Tibial nerve (tissue), 4 donors: Measurements from ENCODE around the gene ADAP1. TPM values are rescaled to one million over a fixed set of nuclear protein-coding genes. Genes with fewer than 3 reads are reported as not detected.

Experiments
- DNase-seq, 2 donors: peaks; one replicate each; pipeline ENCODE4 v3.0.0-alpha.2; 2019; ENCODE audit warnings: low spot score in 2 of 2
- H3K27ac ChIP-seq, 4 donors: fragments of 200-600 bp; sonication (generic) in 3 of 4; one replicate each; pipeline ENCODE4 v1.5.1; 2017 to 2019; ENCODE audit warnings: mild to moderate bottlenecking in 1 of 4
- H3K27me3 ChIP-seq, 2 donors: fragments of 200-600 bp; sonication (generic) in 1 of 2; one replicate each; pipeline versions ENCODE4 v1.5.1 to v1.6.0; 2017 to 2019
- H3K36me3 ChIP-seq, 3 donors: fragments of 200-600 bp; sonication (generic); one replicate each; pipeline ENCODE4 v1.5.1; 2018 to 2019
- H3K4me1 ChIP-seq, 4 donors: fragments of 200-600 bp; sonication (generic) in 3 of 4; one replicate each; pipeline ENCODE4 v1.5.1; 2017 to 2019
- H3K4me3 ChIP-seq, 4 donors: fragments of 200-600 bp; sonication (generic) in 3 of 4; one replicate each; pipeline ENCODE4 v1.5.1; 2017 to 2019; ENCODE audit warnings: mild to moderate bottlenecking in 1 of 4, moderate library complexity in 1 of 4
- H3K9me3 ChIP-seq, 4 donors: fragments of 200-600 bp; sonication (generic) in 3 of 4; one replicate each; pipeline ENCODE4 v1.5.1; 2017 to 2019
- CTCF ChIP-seq, 5 experiments: fragments of 200-600 bp in 3 of 5; fragments of 450-650 bp in 2 of 5; sonication (generic) in 3 of 5; IDR thresholded peaks; one replicate each; pipeline ENCODE4 v1.5.1; 2016 to 2019; ENCODE audit warnings: antibody characterized with exemption in 5 of 5, mild to moderate bottlenecking in 3 of 5, moderate library complexity in 2 of 5
- EP300 ChIP-seq, 2 donors: sonication (generic); formaldehyde crosslinking; IDR thresholded peaks; one replicate each; pipeline ENCODE4 v1.6.1; 2017; ENCODE audit warnings: antibody characterized with exemption in 2 of 2, mild to moderate bottlenecking in 1 of 2
- POLR2A ChIP-seq, 2 donors: fragments of 450-650 bp; IDR thresholded peaks; one replicate each; pipeline ENCODE4 v1.6.1; 2017; ENCODE audit warnings: antibody characterized with exemption in 2 of 2, mild to moderate bottlenecking in 2 of 2, moderate library complexity in 2 of 2
- WGBS, 2 donors: methylation state at CpG; one replicate each; pipeline ENCODE4 v1.1.5; 2018; 5-methylcytosine and 5-hydroxymethylcytosine counted together
- total RNA-seq, 4 donors: library from RNA; depleted of rRNA; stranded (reverse); fragments of >200 nt; gene quantifications; one replicate each; pipeline ENCODE4 v1.1.0, GENCODE V29; 2016

The ADAP1 gene
- total RNA-seq, 4 donors from 2014 or later = 29.3 to 53.0 (median 39.6) TPM

- H3K36me3 ChIP-seq = peaks cover 0 to 97% (median 4%) of the 10 kb centered on the region in 3 donors
- peaks cover 0 to 16% (median 3%) of the 10 kb centered on the region in 4 donors for H3K4me1 ChIP-seq
- peak overlapping the region; percentile 44 to 83 (median 60) for H3K27ac ChIP-seq
- no peaks in the 10 kb centered on the region for H3K27me3 ChIP-seq
- 89% methylated on average over 7 to 16 of the region's 17 CpGs for WGBS, 2 donors
- TF ChIP-seq EP300 (IDR thresholded peaks at IDR 0.05) (no peak), CTCF (IDR thresholded peaks at IDR 0.05) (no peak), POLR2A (IDR thresholded peaks at IDR 0.05) (no peak)
- H3K9me3 ChIP-seq = no peaks in the 10 kb centered on the region
- no peak for DNase-seq
- H3K4me3 ChIP-seq = no peak overlapping the region
Measured at GRCh38 chr7:868189-868486, 86.3 kb downstream of the ADAP1 start.

GRCh38 chr7:867406-868188 lies 86.9 kb downstream of the ADAP1 start:
- Histone ChIP-seq H3K4me1 (peaks cover 0 to 13% (median 3%) of the 10 kb centered on the region in 4 donors), H3K27me3 (no peaks in the 10 kb centered on the region), H3K4me3 (no peak overlapping the region), H3K9me3 (no peaks in the 10 kb centered on the region), H3K36me3 (peaks cover 0 to 97% (median 4%) of the 10 kb centered on the region in 3 donors), H3K27ac (peak overlapping the region; percentile 44 to 83 (median 60))
- no peak for TF ChIP-seq POLR2A (IDR thresholded peaks at IDR 0.05)
- TF ChIP-seq CTCF (IDR thresholded peaks at IDR 0.05) = no peak
- TF ChIP-seq EP300 (IDR thresholded peaks at IDR 0.05) = no peak
- 69 to 75% methylated on average over 20 to 22 of the region's 22 CpGs for WGBS, 2 donors
- DNase-seq = no peak

GRCh38 chr7:867001-867405 lies 87.5 kb downstream of the ADAP1 start:
- Histone ChIP-seq H3K27ac (peak overlapping the region in 3 of 4 donors; percentile 44 to 83 (median 74)), H3K27me3 (no peaks in the 10 kb centered on the region)

GRCh38 chr7:865921-866320 lies 88.6 kb downstream of the ADAP1 start:
- no peak overlapping the region for H3K4me3 ChIP-seq
- H3K27ac ChIP-seq = peak overlapping the region; percentile 51 to 83 (median 64)
- TF ChIP-seq EP300 (IDR thresholded peaks at IDR 0.05) = no peak
- peaks cover 0 to 13% (median 3%) of the 10 kb centered on the region in 4 donors for H3K4me1 ChIP-seq
- peaks cover 0 to 97% (median 17%) of the 10 kb centered on the region in 3 donors for H3K36me3 ChIP-seq
- no peak for DNase-seq
- H3K27me3 ChIP-seq = no peaks in the 10 kb centered on the region
- no peaks in the 10 kb centered on the region for H3K9me3 ChIP-seq
- 92 to 96% methylated on average over 20 to 25 of the region's 25 CpGs for WGBS, 2 donors

More at GRCh38 chr7:867001-867405, 87.5 kb downstream of the ADAP1 start:
- no peak overlapping the region for H3K4me3 ChIP-seq
- peaks cover 0 to 13% (median 3%) of the 10 kb centered on the region in 4 donors for H3K4me1 ChIP-seq
- peak; percentile 48 to 59 for DNase-seq
- H3K9me3 ChIP-seq = no peaks in the 10 kb centered on the region
- TF ChIP-seq POLR2A (IDR thresholded peaks at IDR 0.05) (peak in 1 of 2 donors; percentile 16), CTCF (IDR thresholded peaks at IDR 0.05) (no peak), EP300 (IDR thresholded peaks at IDR 0.05) (peak; percentile 48 to 62)
- WGBS, 2 donors = 44 to 73% methylated on average over 18 of the region's 18 CpGs
- peaks cover 0 to 97% (median 9%) of the 10 kb centered on the region in 3 donors for H3K36me3 ChIP-seq

GRCh38 chr7:863106-863505 lies 91.4 kb downstream of the ADAP1 start:
- 89 to 93% methylated on average over 16 of the region's 16 CpGs for WGBS, 2 donors

More at GRCh38 chr7:863106-863505, 91.4 kb downstream of the ADAP1 start:
- H3K27me3 ChIP-seq = no peaks in the 10 kb centered on the region
- no peaks in the 10 kb centered on the region for H3K9me3 ChIP-seq
- TF ChIP-seq CTCF (IDR thresholded peaks at IDR 0.05) = no peak
- TF ChIP-seq EP300 (IDR thresholded peaks at IDR 0.05) = no peak
- TF ChIP-seq POLR2A (IDR thresholded peaks at IDR 0.05) = no peak
- H3K4me3 ChIP-seq = no peak overlapping the region
- H3K36me3 ChIP-seq = peaks cover 4 to 100% (median 18%) of the 10 kb centered on the region in 3 donors
- H3K4me1 ChIP-seq = peaks cover 0 to 13% (median 3%) of the 10 kb centered on the region in 4 donors
- H3K27ac ChIP-seq = no peak overlapping the region
- DNase-seq = no peak
